Natural killer cell (primary cell): ENCODE measurements around the gene NOL4L. TPM values are rescaled to one million over a fixed set of nuclear protein-coding genes. Genes with fewer than 3 reads are reported as not detected.

Source experiments
- ATAC-seq, 3 donors: fragments of 150-1000 bp in 2 of 3; fragments of 200-7000 bp in 1 of 3; cut with Tn5 transposase; 1 replicate in 1 of 3; 2 replicates in 2 of 3; pipeline ENCODE4 v1.10.0; 2021; ENCODE audit warnings: mild to moderate bottlenecking in 2 of 3, moderate library complexity in 2 of 3
- DNase-seq, 2 donors: peaks; one replicate each; pipeline versions ENCODE4 v3.0.0 to v3.0.0-alpha.2; 2013 to 2021; ENCODE audit warnings: mixed read lengths in 1 of 2
- H3K27ac ChIP-seq: one replicate; pipeline ENCODE4 v1.5.1; 2013; ENCODE audit warnings: mild to moderate bottlenecking, low read length
- H3K27me3 ChIP-seq: one replicate; pipeline ENCODE4 v1.6.1; 2013; ENCODE audit warnings: low read length; ENCODE audit not compliant: control insufficient read depth, insufficient read depth
- H3K36me3 ChIP-seq: one replicate; pipeline ENCODE4 v1.6.1; 2013; ENCODE audit warnings: low read length; ENCODE audit not compliant: control insufficient read depth, insufficient read depth
- H3K4me1 ChIP-seq: one replicate; pipeline ENCODE4 v1.6.1; 2013; ENCODE audit warnings: low read length; ENCODE audit not compliant: control insufficient read depth, insufficient read depth
- H3K4me3 ChIP-seq: one replicate; pipeline ENCODE4 v1.5.1; 2013; ENCODE audit warnings: low read length
- H3K9me3 ChIP-seq: one replicate; pipeline ENCODE4 v1.6.1; 2013; ENCODE audit warnings: low read length; ENCODE audit not compliant: control insufficient read depth, insufficient read depth
- H3K27ac Mint-ChIP-seq, 2 donors: one replicate each; pipeline ENCODE4 v1.8.0; 2022; ENCODE audit warnings: mild to moderate bottlenecking in 2 of 2, mixed read lengths in 2 of 2, moderate library complexity in 1 of 2
- H3K27me3 Mint-ChIP-seq, 2 donors: one replicate each; pipeline ENCODE4 v1.8.0; 2022; ENCODE audit warnings: low read depth in 2 of 2, mixed read lengths in 2 of 2
- H3K36me3 Mint-ChIP-seq: one replicate; pipeline ENCODE4 v1.8.0; 2022; ENCODE audit warnings: mixed read lengths
- H3K4me1 Mint-ChIP-seq, 2 donors: one replicate each; pipeline ENCODE4 v1.8.0; 2022; ENCODE audit warnings: mixed read lengths in 2 of 2
- H3K4me3 Mint-ChIP-seq: one replicate; pipeline ENCODE4 v1.8.0; 2022; ENCODE audit warnings: mild to moderate bottlenecking, moderate library complexity, mixed read lengths
- H3K9me3 Mint-ChIP-seq, 2 donors: one replicate each; pipeline ENCODE4 v1.8.0; 2022; ENCODE audit warnings: mixed read lengths in 2 of 2
- WGBS: methylation state at CpG from one replicate; pipeline ENCODE4 v1.1.7; 2013; ENCODE audit warnings: missing lambda C conversion rate; ENCODE audit not compliant: insufficient coverage; 5-methylcytosine and 5-hydroxymethylcytosine counted together
- intact Hi-C: fragments of 100-400 bp; cut with micrococcal nuclease; formaldehyde crosslinking; loops from one replicate; pipeline ENCODE4 v1.14.2; 2022
- total RNA-seq, 4 donors: library from RNA; stranded (reverse); fragments of 120-200 nt in 1 of 4; gene quantifications; one replicate each; pipeline versions ENCODE4 v1.2.3 to v1.2.4, GENCODE V29; 2013 to 2022
- TF ChIP-seq, protein P1 (sequence below): fragments of 200-600 bp; IDR thresholded peaks from one replicate; pipeline ENCODE4 v1.8.0; 2022; ENCODE audit warnings: antibody characterized with exemption

Gene NOL4L
- total RNA-seq, 3 donors from 2014 or later (not counting 1 experiment from before 2014, with no cell fraction given): 101 to 136 (median 114) TPM

- H3K27ac ChIP-seq: no peak overlapping the region
These were observed 122.1 kb downstream of the NOL4L start for GRCh38 chr20:32462900-32463641.

DNA sequence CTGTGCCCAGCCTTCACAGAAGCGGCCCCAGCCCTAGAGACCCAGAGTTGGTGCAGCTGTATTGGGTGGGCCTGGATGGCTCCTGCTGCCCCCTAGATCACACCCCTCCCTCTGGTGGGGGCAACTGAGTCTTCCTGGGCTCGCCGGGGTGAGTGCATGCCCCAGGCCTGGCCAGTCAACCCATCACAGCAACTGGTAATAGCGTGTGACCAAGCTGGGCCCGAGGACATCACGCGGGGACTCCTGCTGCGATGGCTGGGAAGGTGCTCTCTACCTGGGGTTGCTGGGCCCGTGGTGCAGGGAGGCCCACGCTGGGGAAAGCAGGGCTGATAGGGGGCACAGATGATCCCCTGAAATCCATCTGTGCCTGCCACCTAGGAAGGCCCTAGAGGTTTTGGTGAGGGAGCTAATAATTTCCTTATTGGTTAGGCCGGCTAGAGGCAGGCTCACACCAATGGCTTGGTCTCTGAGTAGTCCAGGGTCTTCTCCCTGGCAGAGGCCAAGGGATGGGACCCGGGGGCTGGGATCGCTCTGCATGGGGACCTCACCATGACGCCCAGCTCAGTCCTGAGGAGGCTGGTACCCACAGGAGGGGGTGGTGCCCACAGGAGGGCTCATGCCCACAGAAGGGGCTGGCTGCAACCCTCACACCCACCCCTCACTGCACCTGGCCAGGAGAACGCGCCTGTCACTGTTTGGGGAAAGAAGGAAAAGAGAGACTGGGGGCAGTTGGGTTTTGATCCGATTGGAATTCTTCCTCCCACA lies 123.1 kb downstream of the NOL4L start:
- Histone ChIP-seq H3K4me1 (peaks cover 31% of the 10 kb centered on the region), H3K4me3 (no peak overlapping the region), H3K36me3 (peaks cover 17% of the 10 kb centered on the region), H3K27me3 (no peaks in the 10 kb centered on the region), H3K27ac (no peak overlapping the region), H3K9me3 (no peaks in the 10 kb centered on the region)
- TF ChIP-seq, protein P1, sequence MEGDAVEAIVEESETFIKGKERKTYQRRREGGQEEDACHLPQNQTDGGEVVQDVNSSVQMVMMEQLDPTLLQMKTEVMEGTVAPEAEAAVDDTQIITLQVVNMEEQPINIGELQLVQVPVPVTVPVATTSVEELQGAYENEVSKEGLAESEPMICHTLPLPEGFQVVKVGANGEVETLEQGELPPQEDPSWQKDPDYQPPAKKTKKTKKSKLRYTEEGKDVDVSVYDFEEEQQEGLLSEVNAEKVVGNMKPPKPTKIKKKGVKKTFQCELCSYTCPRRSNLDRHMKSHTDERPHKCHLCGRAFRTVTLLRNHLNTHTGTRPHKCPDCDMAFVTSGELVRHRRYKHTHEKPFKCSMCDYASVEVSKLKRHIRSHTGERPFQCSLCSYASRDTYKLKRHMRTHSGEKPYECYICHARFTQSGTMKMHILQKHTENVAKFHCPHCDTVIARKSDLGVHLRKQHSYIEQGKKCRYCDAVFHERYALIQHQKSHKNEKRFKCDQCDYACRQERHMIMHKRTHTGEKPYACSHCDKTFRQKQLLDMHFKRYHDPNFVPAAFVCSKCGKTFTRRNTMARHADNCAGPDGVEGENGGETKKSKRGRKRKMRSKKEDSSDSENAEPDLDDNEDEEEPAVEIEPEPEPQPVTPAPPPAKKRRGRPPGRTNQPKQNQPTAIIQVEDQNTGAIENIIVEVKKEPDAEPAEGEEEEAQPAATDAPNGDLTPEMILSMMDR: no peak
- WGBS: 94% methylated on average over 14 of the region's 17 CpGs
- Mint-ChIP-seq H3K4me1 (peaks cover 18 to 35% of the 10 kb centered on the region in 2 donors), H3K27ac (peak overlapping the region; percentile 36 to 42), H3K27me3 (no peaks in the 10 kb centered on the region), H3K9me3 (no peaks in the 10 kb centered on the region), H3K36me3 (no peaks in the 10 kb centered on the region), H3K4me3 (no peak overlapping the region)
- intact Hi-C loops: no loop called here
- no peak for DNase-seq
- ATAC-seq: no peak

More at GRCh38 chr20:32462900-32463641, 122.1 kb downstream of the NOL4L start:
- H3K4me3 ChIP-seq: no peak overlapping the region
- Mint-ChIP-seq H3K4me3 (no peak overlapping the region), H3K9me3 (no peaks in the 10 kb centered on the region), H3K36me3 (no peaks in the 10 kb centered on the region), H3K4me1 (peaks cover 12 to 36% of the 10 kb centered on the region in 2 donors), H3K27ac (no peak overlapping the region), H3K27me3 (no peaks in the 10 kb centered on the region)
- H3K4me1 ChIP-seq: peaks cover 32% of the 10 kb centered on the region
- TF ChIP-seq, protein P1: no peak
- no peaks in the 10 kb centered on the region for H3K9me3 ChIP-seq
- H3K36me3 ChIP-seq: peaks cover 20% of the 10 kb centered on the region
- ATAC-seq: no peak
- intact Hi-C loops: no loop called here
- no peak for DNase-seq
- H3K27me3 ChIP-seq: no peaks in the 10 kb centered on the region
- 96% methylated on average over 15 of the region's 15 CpGs for WGBS

DNA sequence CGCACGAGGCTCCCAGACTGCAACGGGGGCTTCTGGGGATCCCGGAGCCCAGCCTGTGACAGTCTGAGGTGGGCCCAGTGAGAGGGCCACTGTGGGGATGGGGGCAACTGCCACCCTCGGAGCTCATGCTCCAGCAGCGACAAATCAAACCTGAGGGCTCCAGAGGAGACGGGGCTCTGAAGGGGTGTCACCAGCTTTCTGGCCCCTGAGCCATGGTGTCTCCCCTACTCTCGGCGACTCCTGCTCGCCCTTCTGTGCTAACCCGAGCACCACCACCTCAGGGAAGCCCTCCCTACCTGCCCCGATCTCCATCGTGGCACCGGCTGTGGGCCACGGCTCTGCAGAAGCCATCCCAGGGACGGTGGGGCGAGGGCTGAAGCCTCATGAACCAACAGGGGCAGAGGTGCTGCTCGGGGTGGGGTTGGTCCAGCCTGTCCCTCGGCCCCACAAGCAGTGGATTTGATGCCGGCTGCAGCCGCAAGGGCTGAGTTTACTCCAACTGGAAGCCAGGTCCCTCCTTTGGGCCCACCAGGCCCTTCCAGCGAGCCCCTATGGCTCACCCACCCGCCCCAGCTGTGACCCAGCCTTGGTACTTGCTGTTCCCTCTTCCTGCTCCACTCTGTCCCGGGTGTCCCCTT lies 124.3 kb downstream of the NOL4L start:
- Histone ChIP-seq H3K9me3 (no peaks in the 10 kb centered on the region), H3K27ac (no peak overlapping the region), H3K4me3 (no peak overlapping the region), H3K27me3 (no peaks in the 10 kb centered on the region), H3K36me3 (peaks cover 23% of the 10 kb centered on the region), H3K4me1 (peaks cover 28% of the 10 kb centered on the region)
- Mint-ChIP-seq H3K4me3 (no peak overlapping the region), H3K27me3 (no peaks in the 10 kb centered on the region), H3K27ac (peak overlapping the region in 1 of 2 donors; percentile 49), H3K4me1 (peaks cover 18 to 35% of the 10 kb centered on the region in 2 donors), H3K36me3 (no peaks in the 10 kb centered on the region), H3K9me3 (no peaks in the 10 kb centered on the region)
- intact Hi-C loops: no loop called here
- no peak for ATAC-seq
- TF ChIP-seq, protein P1: no peak
- DNase-seq: no peak
- WGBS: 95% methylated on average over 24 of the region's 24 CpGs
